Measurements from ENCODE around the gene LIX1.
"Not testable (repeated sequence)": the region's sequence is repeated elsewhere in the genome, so short reads cannot be mapped to it uniquely, and the experiment has no call there.

The LIX1 gene

DNA sequence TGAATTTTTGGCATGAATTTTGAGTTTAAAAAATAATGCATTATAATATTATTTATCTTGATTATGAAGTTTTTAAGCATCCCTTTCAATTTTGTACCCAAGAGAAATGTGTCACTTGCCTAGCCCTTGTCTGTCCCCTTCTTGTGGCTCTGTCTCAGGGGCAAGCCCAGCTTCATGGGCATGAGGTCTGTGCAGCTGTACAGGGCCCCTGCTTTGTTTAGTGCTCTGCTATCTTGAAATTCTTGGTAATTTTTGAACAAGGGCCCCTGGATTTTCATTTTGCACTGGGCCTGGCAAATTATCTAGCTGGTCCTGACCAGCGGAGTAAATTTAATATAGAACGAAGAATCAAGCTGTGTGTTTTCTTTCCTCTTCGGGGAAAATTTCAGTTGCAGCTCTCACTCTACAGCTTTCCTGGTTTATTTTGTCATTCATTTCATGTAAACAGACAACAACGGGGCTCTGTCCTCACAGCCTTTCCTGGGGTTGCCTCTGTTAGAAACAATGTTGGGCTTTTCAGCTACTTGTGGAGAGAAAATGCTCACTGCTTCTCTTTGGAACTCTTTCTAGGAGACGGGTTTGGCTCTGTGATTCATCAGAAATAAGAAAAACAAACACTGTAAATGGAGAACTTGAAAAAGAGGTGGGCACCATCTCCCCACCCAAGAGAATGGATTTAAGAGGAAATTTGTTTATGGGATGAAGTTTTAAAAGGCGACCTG, 41.1 kb downstream of the LIX1 start:
- no peak for DNase-seq

DNA sequence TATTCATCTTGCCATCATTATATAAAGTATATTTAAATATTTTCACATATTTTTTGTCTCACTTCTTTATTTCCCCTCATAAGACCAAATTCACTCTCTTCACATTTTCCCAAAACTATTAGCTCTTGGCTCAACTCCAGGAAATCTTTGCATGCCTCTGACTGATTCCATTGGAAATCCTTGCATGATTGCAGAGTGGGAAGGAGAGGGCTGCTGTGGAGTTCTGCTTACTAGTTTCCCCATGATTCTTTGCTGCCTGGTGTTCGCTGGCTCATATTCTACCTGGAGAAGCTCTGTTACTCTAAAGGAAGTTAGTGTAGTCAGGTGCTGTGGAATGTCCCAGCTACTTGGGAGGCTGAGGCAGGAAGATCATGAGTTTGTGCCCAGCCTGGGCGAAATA, 41.9 kb downstream of the LIX1 start:
- no peak for DNase-seq

DNA sequence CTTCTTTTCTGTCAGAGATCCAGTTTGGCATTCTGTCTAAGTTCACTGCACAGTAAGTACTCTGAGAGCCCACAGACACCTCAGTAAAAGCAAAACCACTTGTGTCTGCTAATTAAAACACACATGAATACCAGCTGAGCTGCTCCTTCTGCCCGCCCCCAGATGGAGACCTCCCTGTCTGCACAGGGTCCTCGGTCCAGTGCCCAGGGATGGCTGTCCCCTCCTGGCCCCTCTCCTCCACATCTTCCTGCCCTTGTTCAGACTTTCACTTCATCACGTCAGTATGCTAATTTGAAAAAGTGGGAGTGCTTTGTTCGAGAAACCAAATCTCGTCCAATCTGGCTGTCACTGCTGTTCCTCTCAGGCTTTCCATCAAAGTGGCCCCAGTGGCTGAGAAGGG, 43.5 kb downstream of the LIX1 start:
- DNase-seq, result no peak

DNA sequence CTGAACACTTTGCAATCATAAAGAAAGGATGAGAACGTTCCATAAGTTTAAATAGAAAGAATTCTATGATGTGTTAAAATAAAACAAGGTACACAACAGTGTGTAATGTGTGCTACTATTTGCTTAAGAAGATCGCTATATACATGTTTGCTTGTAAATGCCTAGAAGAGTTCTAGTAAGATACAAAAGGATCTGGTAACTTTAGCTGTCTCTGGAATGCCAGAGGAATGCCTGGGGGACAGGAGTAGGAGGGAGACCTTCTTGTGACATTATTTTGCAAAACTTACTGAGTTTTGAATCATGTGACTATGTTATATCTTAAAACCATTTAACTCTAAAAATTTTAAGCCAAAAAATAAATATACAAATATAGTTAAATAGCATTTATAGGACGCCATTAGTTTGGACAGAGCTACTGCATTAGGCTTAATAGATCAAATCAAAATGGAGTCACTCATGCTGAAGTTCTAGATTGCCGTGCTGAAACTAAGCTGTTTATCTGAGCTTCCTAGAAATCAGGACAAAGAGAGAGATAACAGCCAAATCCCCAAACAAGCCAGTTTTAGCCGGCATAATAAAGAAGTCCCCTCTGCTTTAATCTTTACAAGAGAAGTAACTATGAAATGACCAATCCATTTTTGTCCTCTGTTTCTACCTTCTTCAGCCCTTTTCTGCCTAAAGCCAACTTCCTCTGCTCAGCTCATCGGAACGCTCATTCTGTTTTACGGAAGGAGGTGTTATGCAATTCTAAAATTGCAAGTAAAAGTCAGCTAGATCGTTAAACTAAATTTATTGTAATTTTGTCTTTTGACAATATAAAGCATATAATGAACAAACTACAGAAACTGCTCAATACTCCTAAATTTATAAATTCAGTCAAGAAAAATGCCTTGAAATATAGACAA, 44.8 kb downstream of the LIX1 start:
- no peak for DNase-seq

DNA sequence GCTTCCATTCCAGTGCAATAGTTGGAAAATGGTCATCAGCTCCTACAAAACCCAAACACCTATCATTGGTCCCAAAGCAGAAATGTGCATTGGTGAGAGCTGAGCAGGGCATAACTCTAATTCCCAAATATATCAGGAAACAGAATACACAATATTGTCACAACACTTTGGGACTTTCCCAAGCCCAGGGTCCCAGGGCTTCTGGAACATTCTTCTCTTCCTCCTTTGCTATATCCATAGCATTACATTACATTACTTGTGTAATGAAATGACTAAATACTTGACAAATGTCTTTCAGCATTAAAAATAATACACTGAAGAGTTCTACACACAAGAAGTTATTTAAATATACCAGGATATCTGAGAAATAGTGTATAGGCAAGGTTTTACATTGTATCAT, 45.6 kb downstream of the LIX1 start:
- no peak for DNase-seq

DNA sequence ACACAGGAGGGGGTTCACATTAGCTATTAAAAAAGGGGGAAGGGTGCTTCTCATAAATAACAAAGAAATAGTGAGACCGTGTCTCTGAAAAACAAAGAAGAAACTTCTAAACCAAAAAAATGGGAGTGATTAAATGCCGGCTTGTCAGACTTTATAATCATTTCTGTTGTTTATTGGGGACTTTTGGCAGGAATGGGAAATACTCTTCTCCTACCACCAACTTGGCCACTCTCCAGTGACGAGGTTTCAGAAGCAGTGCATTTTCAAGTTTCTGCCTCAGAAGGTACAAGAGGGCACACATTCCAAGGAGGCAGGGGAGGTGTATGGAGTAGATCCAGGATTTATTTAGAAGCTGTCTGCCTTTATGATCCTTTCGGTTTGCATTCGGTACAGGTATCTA, 46.2 kb downstream of the LIX1 start:
- DNase-seq, result no peak

DNA sequence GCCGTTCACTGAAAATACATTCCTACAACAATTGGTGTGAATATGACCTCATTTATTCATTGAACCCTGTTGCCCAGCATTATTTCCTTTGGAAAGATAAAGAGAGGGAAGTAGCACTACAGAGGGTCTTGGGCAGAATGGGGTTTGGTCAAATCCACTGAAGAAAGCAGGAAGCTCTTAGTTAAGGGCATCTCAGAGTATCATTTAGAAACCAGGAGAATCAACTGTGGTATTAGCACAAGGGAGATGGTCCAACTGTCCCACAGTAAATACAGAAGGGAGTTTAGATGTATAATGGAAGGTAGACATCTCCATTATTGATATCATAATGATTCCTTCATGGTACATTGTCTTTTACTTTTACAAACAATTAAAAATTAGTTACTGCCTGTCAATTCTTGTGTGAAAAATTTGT, 47.1 kb downstream of the LIX1 start:
- DNase-seq, result no peak

DNA sequence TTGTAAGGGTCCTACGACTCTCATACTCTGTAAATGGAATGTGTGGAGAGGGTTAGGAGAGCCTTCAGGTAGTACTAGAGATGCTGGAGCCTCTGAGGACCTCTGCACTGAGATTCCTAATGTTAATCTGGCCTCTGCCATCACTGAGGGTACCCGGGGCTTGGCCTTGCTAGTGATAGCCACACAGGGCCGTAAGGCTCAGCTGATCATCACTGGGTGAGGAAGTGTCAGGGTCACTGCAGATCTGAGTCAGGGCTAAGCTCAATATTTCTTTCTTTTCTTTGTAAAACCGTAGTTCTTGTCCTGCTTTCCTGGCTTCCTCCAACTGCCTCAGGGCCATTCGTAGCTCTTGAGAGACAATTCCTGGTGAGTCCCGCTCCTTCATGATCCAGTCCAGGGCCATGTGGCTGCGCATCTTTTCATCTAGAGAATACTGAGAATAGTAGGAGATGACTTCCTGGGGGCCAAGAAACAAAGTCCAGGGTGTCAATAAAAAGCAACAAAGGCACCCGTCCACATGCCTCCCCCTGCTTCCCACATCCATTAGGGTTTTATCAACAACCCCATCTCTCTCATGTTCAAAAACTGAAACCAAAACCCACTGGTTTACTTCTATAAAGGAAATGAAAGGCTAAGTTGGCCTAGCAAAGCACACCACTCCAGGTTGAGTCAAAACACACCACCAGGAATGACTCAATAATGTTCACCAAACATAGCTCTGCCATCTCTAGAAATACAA, 47.7 kb downstream of the LIX1 start:
- DNase-seq, result no peak

DNA sequence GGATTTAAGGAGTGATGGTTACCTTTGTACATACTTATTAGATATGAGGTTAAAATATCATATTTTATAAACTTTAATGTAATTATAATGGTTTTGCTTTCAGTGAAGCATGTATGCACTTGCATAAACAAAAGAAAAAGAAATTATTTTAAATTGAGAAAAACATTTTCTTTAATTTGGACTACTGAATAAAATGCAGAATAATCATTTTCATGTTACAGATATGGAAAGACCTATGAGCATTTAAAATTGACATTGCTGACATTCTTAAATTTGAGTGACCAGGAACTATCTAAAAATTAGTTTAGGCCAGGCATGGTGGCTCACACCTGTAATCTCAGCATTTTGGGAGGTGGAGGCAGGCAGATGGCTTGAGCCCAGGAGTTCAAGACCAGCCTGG, 49.2 kb downstream of the LIX1 start:
- DNase-seq, result no peak

DNA sequence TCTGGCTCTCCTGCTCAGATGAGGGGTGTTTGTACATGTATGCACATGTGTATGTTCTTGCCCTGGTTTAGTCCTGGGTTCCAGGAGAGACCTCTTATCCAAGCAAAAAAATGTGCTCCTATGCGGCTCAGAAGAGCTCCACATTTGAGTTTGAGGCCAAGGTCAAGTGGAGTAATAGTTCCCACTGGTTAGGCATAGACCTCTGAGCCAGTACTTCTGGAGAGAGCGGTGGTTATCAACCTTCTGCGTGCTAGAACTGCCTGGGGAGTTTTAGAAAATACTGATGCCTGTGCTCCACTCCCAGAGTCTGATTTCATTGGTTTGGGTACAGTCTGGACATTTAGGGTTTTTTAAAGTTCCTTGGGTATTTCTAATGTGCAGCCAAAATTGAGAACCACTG, 51.5 kb downstream of the LIX1 start:
- DNase-seq, result no peak

DNA sequence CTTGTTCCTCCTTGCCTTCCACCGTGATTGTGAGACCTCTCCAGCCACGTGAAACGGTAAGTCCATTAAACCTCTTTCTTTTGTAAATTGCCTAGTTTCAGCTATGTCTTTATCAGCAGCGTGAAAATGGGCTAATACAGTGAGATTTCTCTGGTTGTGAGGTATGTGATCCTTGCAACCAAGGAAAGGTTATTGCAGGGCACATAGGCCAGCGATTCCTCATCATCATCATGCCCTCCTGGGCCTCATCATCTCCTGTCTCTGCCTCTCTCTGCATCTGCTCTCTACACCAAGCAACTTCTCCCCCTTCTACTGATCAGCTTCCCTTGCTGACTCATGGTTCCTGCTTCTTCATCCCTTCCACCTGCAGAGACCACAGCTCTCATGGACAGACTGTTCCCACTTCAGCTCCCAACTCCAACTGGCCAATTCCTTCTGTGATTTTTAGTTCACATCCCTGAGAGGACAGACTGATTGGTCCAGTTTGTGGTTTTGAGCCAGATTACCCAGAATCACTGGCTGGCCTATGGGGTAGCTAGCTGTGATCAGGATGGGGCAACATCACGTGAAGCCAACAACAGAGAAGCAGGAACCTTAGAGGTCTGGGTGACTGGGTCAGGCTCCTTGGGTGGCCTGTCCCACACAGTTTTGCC, 53.1 kb downstream of the LIX1 start:
- DNase-seq, result no peak

DNA sequence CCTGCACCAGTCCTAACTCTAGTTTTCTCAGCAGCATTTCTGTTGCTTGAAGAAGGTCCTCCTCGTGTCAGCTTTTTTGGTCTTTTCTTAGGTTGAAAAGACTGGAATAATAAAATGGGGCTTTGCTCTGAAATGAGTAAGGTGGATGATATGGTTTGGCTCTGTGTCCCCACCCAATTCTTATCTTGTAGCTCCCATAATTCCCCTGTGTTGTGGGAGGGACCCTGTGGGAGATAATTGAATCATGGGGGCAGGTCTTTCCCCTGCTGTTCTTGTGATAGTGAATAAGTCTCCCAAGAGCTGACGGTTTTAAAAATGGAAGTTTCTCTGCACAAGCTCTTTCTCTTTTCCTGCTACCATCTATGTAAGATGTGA, 53.6 kb downstream of the LIX1 start:
- no peak for DNase-seq

DNA sequence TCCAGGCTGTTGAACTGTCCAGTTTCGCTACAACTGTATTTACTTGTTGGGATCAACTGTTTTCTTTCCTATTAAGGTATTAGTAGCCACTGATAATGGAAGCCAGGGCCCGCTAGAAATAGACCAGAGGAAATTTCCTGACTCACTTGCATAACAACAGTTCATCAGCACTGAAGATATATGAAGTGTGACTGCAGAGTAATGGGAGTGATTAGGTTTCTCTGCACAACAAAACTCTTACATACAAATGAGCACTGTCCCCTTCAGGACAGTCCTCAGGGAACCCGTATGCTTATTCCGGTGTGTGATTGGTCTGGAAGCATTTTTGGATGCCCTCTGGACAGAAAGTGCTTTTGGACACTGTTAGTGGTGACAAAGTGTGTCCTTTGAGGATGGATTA, 55.3 kb downstream of the LIX1 start:
- DNase-seq, result no peak

DNA sequence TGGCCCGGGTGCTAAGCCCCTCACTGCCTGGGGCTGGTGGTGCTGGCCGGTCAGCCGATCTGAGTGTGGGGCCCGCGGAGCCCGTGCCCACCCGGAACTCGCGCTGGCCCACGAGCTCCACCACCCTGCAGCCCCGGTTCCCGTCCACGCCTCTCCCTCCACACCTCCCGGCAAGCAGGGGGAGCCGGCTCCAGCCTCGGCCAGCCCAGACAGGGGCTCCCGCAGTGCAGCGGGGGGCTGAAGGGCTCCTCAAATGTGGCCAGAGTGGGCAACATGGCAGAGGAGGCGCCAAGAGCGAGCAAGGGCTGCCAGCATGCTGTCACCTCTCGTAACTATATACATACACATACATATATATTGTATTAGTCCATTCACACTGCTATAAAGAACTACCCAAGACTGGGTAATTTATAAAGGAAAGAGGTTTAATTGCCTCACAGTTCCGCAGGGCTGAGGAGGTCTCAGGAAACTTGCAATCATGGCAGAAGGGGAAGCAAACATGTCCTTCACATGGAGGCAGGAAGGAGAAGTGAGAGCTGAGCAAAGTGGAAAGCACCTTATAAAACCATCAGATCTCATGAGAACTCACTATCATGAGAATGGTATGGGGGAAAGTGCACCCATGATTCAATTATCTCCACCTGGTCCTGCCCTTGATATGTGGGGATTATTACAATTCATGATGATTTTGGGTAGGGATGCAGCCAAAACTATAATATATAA, 56.8 kb downstream of the LIX1 start:
- no peak for DNase-seq

DNA sequence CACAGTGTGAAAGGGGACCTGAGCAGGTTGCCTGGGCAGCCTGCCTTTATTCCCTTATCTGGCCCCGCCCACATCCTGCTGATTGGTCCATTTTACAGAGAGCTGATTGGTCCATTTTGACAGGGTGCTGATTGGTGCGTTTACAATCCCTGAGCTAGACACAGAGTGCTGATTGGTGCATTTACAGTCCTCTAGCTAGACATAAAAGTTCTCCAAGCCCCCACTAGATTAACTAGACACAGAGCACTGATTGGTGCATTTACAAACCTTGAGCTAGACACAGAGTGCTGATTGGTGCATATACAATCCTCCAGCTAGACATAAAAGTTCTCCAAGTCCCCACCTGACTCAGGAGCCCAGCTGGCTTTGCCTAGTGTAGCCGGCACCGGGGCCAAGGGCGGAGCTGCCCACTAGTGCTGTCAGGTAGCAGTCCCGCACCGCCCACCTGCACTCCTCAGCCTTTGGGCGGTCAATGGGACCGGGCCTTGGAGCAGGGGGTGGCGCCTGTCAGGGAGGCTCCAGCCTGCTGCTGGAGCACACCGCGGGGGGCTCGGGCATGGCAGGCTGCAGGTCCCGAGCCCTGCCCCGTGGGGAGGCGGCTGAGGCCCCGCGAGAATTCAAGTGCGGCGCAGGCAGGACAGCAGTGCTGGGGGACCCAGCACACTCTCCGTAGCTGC, 57.5 kb downstream of the LIX1 start:
- DNase-seq, result not testable (repeated sequence)

DNA sequence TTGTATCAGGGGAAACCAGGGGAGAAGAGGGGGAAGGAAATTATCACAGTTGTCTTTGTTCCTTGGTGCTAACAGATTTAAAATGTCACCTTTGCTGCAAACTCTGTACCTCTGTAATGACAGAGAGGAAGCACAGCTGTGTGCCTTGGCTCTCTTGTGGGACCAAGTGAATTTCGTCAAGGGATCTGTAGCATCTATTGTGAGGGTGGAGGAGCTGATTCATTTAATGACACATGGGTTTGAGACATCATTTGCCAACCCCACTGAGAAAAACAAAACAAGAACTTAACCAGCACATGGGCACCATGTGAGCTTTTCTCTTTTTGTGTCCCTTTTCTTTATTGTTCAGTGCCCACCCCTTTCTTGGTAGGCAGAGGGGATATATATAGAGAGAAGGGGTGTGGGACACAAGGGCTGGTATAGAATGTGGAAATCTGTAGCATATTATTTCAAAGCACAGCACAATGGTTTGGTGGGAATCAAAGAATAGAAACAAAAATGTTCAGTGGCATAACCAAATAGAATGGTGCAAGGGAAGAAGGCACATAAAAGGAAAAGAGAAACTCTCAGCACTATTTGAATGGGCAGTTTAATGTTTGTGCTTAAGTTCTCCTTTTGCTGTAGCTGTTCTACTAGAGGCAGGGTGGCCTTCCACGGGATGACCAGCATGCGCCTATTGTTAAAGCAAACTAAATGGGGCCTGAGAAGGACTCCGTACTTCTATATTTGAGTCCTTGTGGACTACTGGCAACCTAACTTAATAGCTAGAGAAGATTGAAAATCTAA, 63.3 kb downstream of the LIX1 start:
- no peak for DNase-seq

DNA sequence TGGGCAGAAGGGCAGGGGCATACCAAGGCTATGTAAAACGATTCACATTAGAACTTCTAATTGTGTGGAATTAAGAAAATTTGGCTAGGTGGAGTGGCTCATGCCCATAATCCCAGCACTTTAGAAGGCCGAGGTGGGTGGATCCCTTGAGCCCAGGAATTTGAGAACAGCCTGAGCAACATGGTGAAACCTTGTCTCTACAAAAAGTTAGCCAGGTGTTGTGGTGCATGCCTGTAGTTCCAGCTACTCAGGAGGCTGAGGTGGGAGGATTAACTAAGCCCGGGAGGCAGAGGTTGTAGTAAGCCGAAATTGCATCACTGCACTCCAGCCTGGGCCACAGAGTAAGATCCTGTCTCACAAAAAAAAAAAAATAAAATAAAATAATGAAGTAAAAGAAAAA, 65.2 kb downstream of the LIX1 start:
- no peak for DNase-seq

DNA sequence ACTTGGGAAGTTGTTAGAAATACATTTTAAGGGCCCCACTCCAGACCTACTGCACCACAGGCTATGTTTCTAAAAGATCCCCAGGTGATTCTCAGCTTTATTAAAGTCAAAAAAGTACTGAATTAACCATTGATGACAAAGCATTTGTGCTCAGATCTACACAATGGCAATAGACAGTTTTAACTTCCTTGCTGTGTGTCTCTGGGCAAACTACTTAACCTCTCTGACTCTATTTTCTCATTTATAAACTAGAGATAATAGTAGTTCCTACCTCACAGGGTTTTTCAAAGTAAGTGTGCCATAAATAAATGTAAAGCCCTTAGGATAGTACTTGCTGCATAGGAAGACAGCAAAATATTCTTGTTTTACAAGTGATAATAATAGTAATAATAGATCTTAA, 66.3 kb downstream of the LIX1 start:
- no peak for DNase-seq

DNA sequence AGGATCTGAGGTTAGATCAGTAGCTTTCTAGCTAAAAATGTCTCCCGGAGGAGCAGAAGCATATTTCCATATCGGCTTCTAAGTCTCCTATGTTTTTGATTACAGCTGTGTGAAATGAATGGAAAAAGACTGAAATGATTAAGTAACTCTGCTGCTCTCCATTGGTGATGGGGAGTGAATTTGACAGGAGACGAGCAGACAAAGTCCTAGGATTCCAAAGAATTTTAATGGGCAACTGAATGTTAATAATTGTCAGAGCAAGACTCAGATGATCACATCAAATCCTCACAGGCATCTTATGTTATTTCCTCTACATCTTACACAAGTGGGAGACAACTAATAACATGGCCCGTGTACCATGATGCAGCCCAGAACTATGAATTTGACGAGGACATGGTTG, 66.8 kb downstream of the LIX1 start:
- DNase-seq, result no peak

DNA sequence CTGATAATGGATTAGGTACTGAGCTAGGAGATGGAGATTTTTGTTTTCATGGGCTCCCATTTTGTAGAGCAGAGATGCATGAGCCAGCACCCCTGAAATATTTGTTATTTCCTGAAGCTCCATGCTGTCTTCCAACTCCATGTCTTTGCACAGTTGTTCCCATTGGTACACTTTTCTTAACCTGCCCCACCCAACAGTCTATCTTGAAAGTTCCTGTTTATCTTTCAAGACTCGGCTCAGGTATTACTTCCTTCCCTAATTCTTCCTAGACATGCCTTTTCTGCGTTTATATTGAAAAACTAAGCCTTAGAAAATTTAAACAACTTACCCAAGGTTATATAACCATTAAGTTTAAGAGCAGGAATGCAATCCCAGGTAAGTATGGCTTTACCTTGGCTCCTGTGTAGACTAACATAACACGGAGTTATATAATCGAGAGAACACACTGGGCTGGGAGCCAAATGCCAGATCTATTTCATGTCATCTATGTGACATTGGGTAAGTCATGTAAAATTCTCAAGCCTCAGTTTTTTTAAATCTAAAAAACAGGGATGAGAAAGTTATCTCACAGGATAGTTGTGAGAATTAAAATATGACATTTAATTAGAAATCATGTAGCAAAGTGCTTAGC, 67.4 kb downstream of the LIX1 start:
- DNase-seq, result no peak

DNA sequence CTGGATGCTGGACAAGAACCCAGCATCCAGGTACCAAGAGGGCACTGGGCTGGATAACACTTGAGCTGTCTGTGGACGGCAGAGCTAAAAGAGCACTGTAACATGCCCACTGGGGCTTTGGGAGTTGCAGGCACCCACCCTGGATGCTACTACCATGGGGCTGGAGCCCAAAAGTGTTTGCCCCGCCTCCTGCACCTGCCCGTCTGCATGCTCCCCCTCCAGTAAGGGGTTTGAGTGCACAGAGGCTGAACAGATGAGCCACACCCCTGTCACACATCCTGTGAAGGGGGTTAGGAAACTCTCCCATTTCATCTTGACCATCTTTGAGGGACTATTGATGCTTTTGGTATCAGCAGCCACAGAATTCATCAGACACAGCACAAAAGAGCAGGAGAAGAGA, 69.0 kb downstream of the LIX1 start:
- no peak for DNase-seq
